Aorta (tissue), 5 donors: ENCODE data around the gene VPS54. TPM values are rescaled to one million over a fixed set of nuclear protein-coding genes. Genes with fewer than 3 reads are reported as not detected.

Source experiments
- ATAC-seq: fragments of 200-7000 bp; cut with Tn5 transposase; one replicate; pipeline ENCODE4 v1.9.1; 2022; ENCODE audit warnings: moderate library complexity; ENCODE audit not compliant: low FRiP score
- DNase-seq, 2 donors: peaks; one replicate each; pipeline ENCODE4 v3.0.0-alpha.2; 2020
- H3K27ac ChIP-seq, 2 donors: one replicate each; pipeline ENCODE4 v1.5.1; 2013; ENCODE audit warnings: low read length in 2 of 2, mild to moderate bottlenecking in 2 of 2, moderate library complexity in 2 of 2, control low read depth in 1 of 2, inconsistent platforms in 1 of 2, low read depth in 1 of 2
- H3K27me3 ChIP-seq, 2 donors: one replicate each; pipeline ENCODE4 v1.6.1; 2013; ENCODE audit warnings: control low read depth in 1 of 2, low read length in 1 of 2, mild to moderate bottlenecking in 1 of 2, moderate library complexity in 1 of 2; ENCODE audit not compliant: insufficient read depth in 2 of 2, control insufficient read depth in 1 of 2
- H3K36me3 ChIP-seq, 2 donors: one replicate each; pipeline ENCODE4 v1.6.1; 2013; ENCODE audit warnings: control low read depth in 1 of 2, low read length in 1 of 2, mild to moderate bottlenecking in 1 of 2; ENCODE audit not compliant: insufficient read depth in 2 of 2, control insufficient read depth in 1 of 2
- H3K4me1 ChIP-seq, 2 donors: one replicate each; pipeline ENCODE4 v1.6.1; 2013; ENCODE audit warnings: low read length in 2 of 2, control low read depth in 1 of 2, mild to moderate bottlenecking in 1 of 2, moderate library complexity in 1 of 2; ENCODE audit not compliant: insufficient read depth in 2 of 2, control insufficient read depth in 1 of 2
- H3K4me3 ChIP-seq, 2 donors: one replicate each; pipeline ENCODE4 v1.5.1; 2013; ENCODE audit warnings: low read length in 2 of 2, control low read depth in 1 of 2, mild to moderate bottlenecking in 1 of 2
- H3K9me3 ChIP-seq: one replicate; pipeline ENCODE4 v1.6.1; 2013; ENCODE audit warnings: mild to moderate bottlenecking, low read length; ENCODE audit not compliant: control insufficient read depth
- WGBS, 2 donors: extraction: QIAGEN DNeasy Blood & Tissue Kit; methylation state at CpG; one replicate each; pipeline ENCODE4 v1.1.7; 2013; 5-methylcytosine and 5-hydroxymethylcytosine counted together
- intact Hi-C, 2 donors: fragments of 100-400 bp; cut with DNase I; formaldehyde crosslinking; loops; one replicate each; pipeline versions ENCODE4 v1.14.2 to v1.15.0; 2022
- polyA plus RNA-seq, 2 donors: library from polyadenylated mRNA; stranded (reverse); fragments of 200-250 nt; gene quantifications; one replicate each; pipeline ENCODE4 v1.2.3, GENCODE V29; 2013
- total RNA-seq, 2 donors: library from RNA; stranded (reverse); fragmentation: NEBNext Ultra II Directional; extraction: Animal tissue kit (Norgen Biotek cat#: 25700); gene quantifications; one replicate each; pipeline ENCODE4 v1.2.1, GENCODE V29; 2021
- donor health status: healthy with polysubstance abuse.
- donor health status: Bipolar disorder and iron deficiency.
- donor health status: DM: no; HTN: no; CAD: no.
- donor health status: DM: no; HTN: no; CAD: no.
- donor health status: DM: yes; HTN: yes; CAD: no.

Gene VPS54
- total and polyA plus RNA-seq, 4 donors = 10.9 to 24.4 (median 22.4) TPM

DNA sequence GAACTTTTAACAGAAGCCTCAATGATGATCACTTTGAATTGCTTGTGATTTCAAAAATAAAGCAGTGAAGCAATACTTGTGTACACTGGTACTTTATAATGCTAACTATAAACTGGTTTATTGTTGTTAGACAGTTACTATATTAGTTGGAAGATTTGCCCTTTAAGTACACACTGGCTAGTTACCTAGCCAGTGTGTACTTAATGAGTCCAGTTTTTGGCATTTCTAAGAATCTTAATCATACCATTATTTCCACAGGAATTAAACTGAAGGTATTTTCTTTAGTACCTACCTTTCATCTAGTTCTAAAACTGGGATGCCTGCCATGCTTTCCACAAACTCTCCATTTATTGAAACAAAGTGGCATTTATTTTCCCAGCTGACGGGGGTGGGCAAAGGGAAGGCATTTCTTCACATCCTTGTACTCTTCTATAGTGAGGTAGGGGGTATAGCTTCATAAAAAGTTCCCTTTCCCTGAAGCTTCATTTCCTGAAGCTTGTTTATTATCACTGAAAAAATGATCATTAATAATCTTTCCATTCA, 127.7 kb downstream of the VPS54 start:
- intact Hi-C loops = no loop called here
- DNase-seq (no peak), ATAC-seq (no peak)
- peaks cover 2 to 3% of the 10 kb centered on the region in 2 donors for H3K36me3 ChIP-seq
- H3K4me1 ChIP-seq = peaks cover 2 to 3% of the 10 kb centered on the region in 2 donors
- no peaks in the 10 kb centered on the region for H3K27me3 ChIP-seq
- H3K4me3 ChIP-seq = no peak overlapping the region
- no peaks in the 10 kb centered on the region for H3K9me3 ChIP-seq
- H3K27ac ChIP-seq = peak overlapping the region in 1 of 2 donors; percentile 1
- WGBS, 2 donors = 21 to 29% methylated on average over 1 of the region's 1 CpG

DNA sequence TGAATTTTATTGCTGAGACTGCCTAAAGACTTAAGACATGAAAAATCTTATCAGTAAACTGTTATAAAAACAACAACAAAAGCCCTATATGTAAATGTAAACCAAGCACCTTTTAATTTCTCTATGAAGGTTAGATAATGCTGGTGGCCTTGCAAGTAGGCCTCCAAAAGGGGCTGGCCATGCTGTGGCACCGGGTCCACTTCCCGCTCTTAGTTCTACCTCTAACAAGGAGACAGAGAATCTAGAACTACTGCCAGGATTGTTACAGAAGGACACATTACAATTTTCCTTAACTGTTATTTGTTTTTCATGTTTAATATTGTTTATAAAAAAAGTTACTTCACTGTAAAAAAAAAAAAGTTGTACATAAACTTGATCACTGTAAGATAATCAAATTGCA, 128.6 kb downstream of the VPS54 start:
- intact Hi-C loops = no loop called here
- 92 to 93% methylated on average over 2 of the region's 2 CpGs for WGBS, 2 donors
- Histone ChIP-seq H3K9me3 (no peaks in the 10 kb centered on the region), H3K4me1 (peaks cover 2 to 3% of the 10 kb centered on the region in 2 donors), H3K36me3 (peaks cover 5 to 7% of the 10 kb centered on the region in 2 donors), H3K27ac (no peak overlapping the region), H3K27me3 (no peaks in the 10 kb centered on the region), H3K4me3 (no peak overlapping the region)
- DNase-seq (no peak), ATAC-seq (no peak)

DNA sequence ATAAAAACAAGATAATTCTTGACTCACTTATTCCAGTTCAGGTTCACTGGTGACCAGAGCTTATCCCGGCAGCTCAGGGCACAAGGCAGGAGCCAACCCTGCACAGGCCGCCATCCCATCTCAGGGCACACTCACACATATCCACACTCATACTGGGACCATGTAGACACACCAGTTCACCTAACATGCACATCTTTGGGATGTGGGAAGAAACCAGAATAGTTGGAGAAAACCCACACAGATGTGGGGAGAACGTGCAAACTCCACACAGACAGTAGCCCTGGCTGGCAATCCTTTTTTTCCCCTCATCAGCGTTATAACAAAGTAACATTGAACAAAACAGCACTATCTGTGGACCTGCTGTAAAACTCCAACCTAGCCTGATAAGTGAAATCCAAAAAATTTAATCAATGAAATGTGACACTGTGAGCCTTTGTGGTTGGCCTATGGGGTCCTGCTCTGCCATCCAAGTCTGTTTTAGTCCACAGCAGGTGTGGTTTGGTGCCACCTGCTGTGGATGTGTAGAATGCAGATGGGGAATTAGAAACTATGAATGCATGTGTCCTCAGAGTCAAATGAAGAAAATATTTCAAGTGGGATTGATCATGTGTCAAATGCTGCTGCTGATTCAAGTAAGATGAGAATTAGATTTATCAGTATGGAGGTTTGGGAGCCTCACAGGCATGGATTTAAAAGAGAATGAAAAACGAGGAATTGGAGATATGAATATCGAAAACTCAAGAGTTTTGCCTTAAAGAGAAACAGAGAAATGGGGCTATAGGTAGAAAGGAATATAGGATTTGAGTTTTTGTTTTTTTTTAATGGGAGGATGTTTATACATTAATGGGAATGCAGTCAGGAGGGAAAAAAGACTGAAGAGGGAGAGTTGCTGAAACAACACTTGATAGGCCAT, 130.5 kb downstream of the VPS54 start:
- H3K36me3 ChIP-seq = peaks cover 5 to 7% of the 10 kb centered on the region in 2 donors
- H3K27me3 ChIP-seq = no peaks in the 10 kb centered on the region
- ATAC-seq (peak; percentile 63), DNase-seq (no peak)
- H3K27ac ChIP-seq = no peak overlapping the region
- intact Hi-C loops = no loop called here
- no peak overlapping the region for H3K4me3 ChIP-seq
- 77 to 78% methylated on average over 6 of the region's 6 CpGs for WGBS, 2 donors
- no peaks in the 10 kb centered on the region for H3K9me3 ChIP-seq
- peaks cover 2 to 3% of the 10 kb centered on the region in 2 donors for H3K4me1 ChIP-seq

DNA sequence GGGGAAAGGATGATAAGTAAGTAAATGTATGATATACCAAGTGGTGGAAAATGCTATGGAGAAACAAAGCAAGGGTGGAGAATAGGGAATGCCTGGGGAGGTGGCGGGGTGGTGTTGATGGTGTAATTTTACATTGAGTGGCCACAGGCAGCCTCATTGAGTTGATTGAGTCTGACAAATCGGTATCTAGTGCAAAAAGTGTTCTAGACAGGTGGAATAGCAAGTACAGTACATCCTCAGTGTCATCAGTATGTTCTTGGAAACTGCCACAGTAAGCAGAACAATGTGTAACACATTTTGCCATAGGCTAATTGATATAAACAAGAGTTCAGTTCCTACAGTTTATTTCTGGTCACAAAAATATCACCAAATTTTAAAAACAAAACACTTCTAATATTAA, 131.2 kb downstream of the VPS54 start:
- no peak for DNase-seq
- intact Hi-C loops = no loop called here
- no peak for ATAC-seq
- WGBS, 2 donors = 90 to 94% methylated on average over 2 of the region's 2 CpGs
- H3K36me3 ChIP-seq = peaks cover 8 to 9% of the 10 kb centered on the region in 2 donors
- H3K4me1 ChIP-seq = peaks cover 0 to under 1% of the 10 kb centered on the region in 2 donors
- H3K27me3 ChIP-seq = no peaks in the 10 kb centered on the region
- H3K9me3 ChIP-seq = no peaks in the 10 kb centered on the region
- H3K4me3 ChIP-seq = no peak overlapping the region
- H3K27ac ChIP-seq = no peak overlapping the region

DNA sequence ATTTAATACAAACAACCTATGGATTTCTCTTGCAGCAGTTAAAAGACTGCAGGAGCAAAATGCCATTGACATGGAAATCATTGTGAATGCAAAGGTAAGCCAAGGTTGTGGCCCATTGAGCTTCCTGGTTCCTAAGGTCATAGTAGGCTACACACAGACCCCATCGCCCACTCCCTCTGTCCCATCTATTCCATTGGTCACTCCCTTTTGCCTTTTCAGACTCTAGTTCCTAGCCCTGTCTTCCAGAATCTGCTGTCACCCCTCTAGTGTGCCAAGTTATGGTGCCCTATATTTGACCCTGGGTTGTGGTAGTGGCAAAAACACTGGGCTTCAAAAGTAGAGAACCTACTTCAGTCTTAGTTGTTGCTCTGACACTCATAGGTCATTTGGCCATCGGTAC, 132.8 kb downstream of the VPS54 start:
- Histone ChIP-seq H3K36me3 (peaks cover 8 to 9% of the 10 kb centered on the region in 2 donors), H3K27ac (no peak overlapping the region), H3K9me3 (no peaks in the 10 kb centered on the region), H3K4me3 (no peak overlapping the region), H3K27me3 (no peaks in the 10 kb centered on the region), H3K4me1 (peaks cover 0 to 4% of the 10 kb centered on the region in 2 donors)
- WGBS, 2 donors = 94 to 96% methylated on average over 2 of the region's 2 CpGs
- DNase-seq (no peak), ATAC-seq (no peak)
- intact Hi-C loops = no loop called here

DNA sequence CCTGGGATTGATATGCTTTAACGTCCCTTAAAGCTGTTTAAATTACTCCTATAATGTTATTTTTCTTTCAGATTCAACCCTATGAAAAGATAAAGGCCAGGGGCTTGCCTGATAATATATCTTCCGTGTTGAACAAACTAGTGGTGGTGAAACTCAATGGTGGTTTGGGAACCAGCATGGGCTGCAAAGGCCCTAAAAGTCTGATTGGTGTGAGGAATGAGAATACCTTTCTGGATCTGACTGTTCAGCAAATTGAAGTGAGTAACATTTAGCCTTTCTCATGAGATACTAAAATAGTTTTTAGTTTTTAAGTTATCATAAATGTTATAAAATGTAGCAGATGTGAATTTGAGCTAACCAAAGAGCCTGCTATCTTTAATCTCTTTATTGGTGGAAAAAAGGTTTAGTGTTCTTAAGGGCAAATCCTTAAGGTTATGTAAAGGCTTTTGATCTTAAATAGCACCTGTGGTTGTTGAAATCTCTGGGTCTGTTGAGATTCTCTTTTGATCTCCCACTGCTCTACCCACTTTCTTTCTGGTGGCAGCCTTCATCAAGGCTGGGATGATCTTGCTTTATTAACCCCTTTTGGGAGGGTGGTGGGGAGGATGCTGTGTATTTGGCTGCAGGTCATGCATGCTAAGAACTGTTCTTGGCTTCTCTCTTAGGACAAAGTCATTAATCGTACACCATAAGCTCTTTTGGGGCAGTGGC, 136.7 kb downstream of the VPS54 start:
- intact Hi-C loops = no loop called here
- Histone ChIP-seq H3K27ac (no peak overlapping the region), H3K36me3 (peaks cover 6 to 9% of the 10 kb centered on the region in 2 donors), H3K9me3 (no peaks in the 10 kb centered on the region), H3K4me1 (peaks cover 0 to 4% of the 10 kb centered on the region in 2 donors), H3K27me3 (no peaks in the 10 kb centered on the region), H3K4me3 (no peak overlapping the region)
- ATAC-seq (no peak), DNase-seq (no peak)
- WGBS, 2 donors = 51 to 59% methylated on average over 3 of the region's 3 CpGs

DNA sequence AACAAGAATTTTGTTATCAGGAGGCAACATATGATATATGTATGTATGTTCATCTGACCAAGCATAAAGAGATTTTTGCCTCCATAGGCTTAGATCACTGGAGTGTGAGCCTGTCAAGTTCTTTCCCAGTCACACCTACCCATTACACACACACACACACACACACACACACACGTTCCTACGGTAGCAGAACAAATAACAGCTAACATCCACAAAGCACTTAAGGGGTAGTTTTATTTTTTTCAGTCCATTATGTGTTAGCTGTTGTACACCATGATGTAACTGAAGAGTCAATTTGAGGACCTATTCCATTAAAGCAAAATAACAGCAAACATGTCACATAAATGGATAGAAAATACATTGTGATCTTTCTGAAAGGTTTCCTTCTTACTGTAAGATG, 138.0 kb downstream of the VPS54 start:
- DNase-seq (no peak), ATAC-seq (no peak)
- peaks cover 0 to 5% of the 10 kb centered on the region in 2 donors for H3K4me1 ChIP-seq
- no peaks in the 10 kb centered on the region for H3K9me3 ChIP-seq
- intact Hi-C loops = no loop called here
- no peak overlapping the region for H3K27ac ChIP-seq
- H3K27me3 ChIP-seq = no peaks in the 10 kb centered on the region
- no peak overlapping the region for H3K4me3 ChIP-seq
- 45 to 53% methylated on average over 2 of the region's 2 CpGs for WGBS, 2 donors
- peaks cover 2 to 3% of the 10 kb centered on the region in 2 donors for H3K36me3 ChIP-seq

DNA sequence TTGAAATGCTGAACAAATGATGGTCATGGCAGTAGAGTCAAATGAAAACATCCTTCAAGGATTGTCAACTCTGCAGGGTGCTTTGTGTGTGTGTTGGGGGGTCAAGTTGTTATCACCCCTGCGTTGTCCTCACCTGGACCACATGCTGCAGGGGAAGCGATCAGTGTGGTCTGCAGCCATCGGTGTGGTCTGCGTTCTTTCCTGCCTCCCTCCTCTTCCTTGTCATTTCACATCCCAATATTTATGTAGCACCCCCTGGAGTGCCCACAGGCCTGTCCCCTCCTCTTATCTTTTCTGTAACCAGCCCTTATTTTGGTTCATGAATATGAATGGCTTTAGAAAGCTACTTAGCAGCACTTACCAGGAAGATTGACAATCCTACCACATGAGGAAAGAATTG, 138.6 kb downstream of the VPS54 start:
- Histone ChIP-seq H3K27me3 (no peaks in the 10 kb centered on the region), H3K4me3 (no peak overlapping the region), H3K36me3 (peaks cover 2% of the 10 kb centered on the region in 2 donors), H3K9me3 (no peaks in the 10 kb centered on the region), H3K27ac (no peak overlapping the region), H3K4me1 (peaks cover 0 to 11% of the 10 kb centered on the region in 2 donors)
- DNase-seq (no peak), ATAC-seq (no peak)
- 50 to 64% methylated on average over 4 of the region's 4 CpGs for WGBS, 2 donors
- intact Hi-C loops = no loop called here
